Measurements from ENCODE around the gene MTNR1A. TPM values are rescaled to one million over a fixed set of nuclear protein-coding genes. Genes with fewer than 3 reads are reported as not detected.

The MTNR1A gene
- total and polyA plus RNA-seq, 4 donors, result not detected

- peaks cover 0 to 23% (median 11%) of the 10 kb centered on the region in 4 donors for H3K36me3 ChIP-seq (ENCODE audit: control insufficient read depth in 4 of 4, insufficient read depth in 3 of 4, low read depth in 1 of 4, low read length in 3 of 4)
- no peak for DNase-seq (ENCODE audit: low spot score)
Observed at GRCh38 chr4:186596850-186597390, 41.6 kb upstream of the MTNR1A start.

More at GRCh38 chr4:186596850-186597390, 41.6 kb upstream of the MTNR1A start:
- H3K9me3 ChIP-seq (ENCODE audit: control insufficient read depth in 4 of 4, low read length in 3 of 4), result no peaks in the 10 kb centered on the region
- no peak overlapping the region for H3K4me3 ChIP-seq (ENCODE audit: low read depth in 1 of 3, low read length in 3 of 3)
- TF ChIP-seq MAX (IDR thresholded peaks at IDR 0.05), result no peak
- no peak for TF ChIP-seq REST (IDR thresholded peaks at IDR 0.05)
- no peak for TF ChIP-seq FOXA1 (IDR thresholded peaks at IDR 0.05)
- no peak for TF ChIP-seq SP1 (IDR thresholded peaks at IDR 0.05)
- TF ChIP-seq RXRA (IDR thresholded peaks at IDR 0.05), result no peak
- no peak for TF ChIP-seq HNF4A (conservative IDR thresholded peaks at IDR 0.05)
- no peak for TF ChIP-seq RAD21 (IDR thresholded peaks at IDR 0.05)
- TF ChIP-seq EGR1 (IDR thresholded peaks at IDR 0.05; ENCODE audit: low read depth in 2 of 2), result no peak
- no peak for TF ChIP-seq ZBTB33 (IDR thresholded peaks at IDR 0.05)
- no peak for TF ChIP-seq YY1 (IDR thresholded peaks at IDR 0.05)
- TF ChIP-seq CTCF (IDR thresholded peaks at IDR 0.05; ENCODE audit: low read depth, low read length, missing input control), result no peak
- no peak for TF ChIP-seq GABPA (IDR thresholded peaks at IDR 0.05 in 1 of 2, conservative IDR thresholded peaks at IDR 0.05 in 1 of 2)
- TF ChIP-seq HNF4G (IDR thresholded peaks at IDR 0.05), result no peak
- no peak for TF ChIP-seq FOXA2 (IDR thresholded peaks at IDR 0.05)
- WGBS, result 97% methylated on average over 23 of the region's 23 CpGs
- H3K4me1 ChIP-seq (ENCODE audit: control insufficient read depth in 4 of 4, insufficient read depth in 4 of 4, low read length in 3 of 4), result no peaks in the 10 kb centered on the region
- H3K9ac ChIP-seq (ENCODE audit: low read depth in 1 of 2, low read length in 2 of 2), result no peak overlapping the region
- H3K27me3 ChIP-seq (ENCODE audit: control insufficient read depth in 4 of 4, insufficient read depth in 4 of 4, low read length in 3 of 4), result no peaks in the 10 kb centered on the region
- no peak overlapping the region for H3K27ac ChIP-seq (ENCODE audit: low read depth in 1 of 2, low read length in 2 of 2)

Measured in liver (tissue), 9 donors.